Keratinocyte (primary cell): ENCODE data around the gene KCNB1. TPM values are rescaled to one million over a fixed set of nuclear protein-coding genes. Genes with fewer than 3 reads are reported as not detected.
A peak's percentile ranks its signal among the peaks of the same experiment; 100 is the strongest.

Source experiments
- DNase-seq: peaks from one replicate; pipeline ENCODE4 v3.0.0-alpha.2; 2011; ENCODE audit warnings: low read depth, missing footprints, low spot score
- FAIRE-seq: peaks from 2 replicates; lab custom pipeline; 2011; peaks lifted over from hg19 to GRCh38; lab: Jason Lieb, UNC
- H2AFZ ChIP-seq: 2 replicates; pipeline ENCODE4 v1.6.0; 2012; ENCODE audit warnings: low read length, control low read depth, inconsistent platforms; ENCODE audit not compliant: control insufficient read depth
- H3K27ac ChIP-seq: 2 replicates; pipeline ENCODE4 v1.5.1; 2011; ENCODE audit warnings: low read length; ENCODE audit not compliant: control insufficient read depth, insufficient read depth
- H3K27me3 ChIP-seq: 3 replicates; pipeline ENCODE4 v1.6.0; 2011; ENCODE audit warnings: low read length; ENCODE audit not compliant: control insufficient read depth, insufficient read depth; ENCODE audit errors: extremely low read depth
- H3K36me3 ChIP-seq, 2 experiments: 2 replicates in 1 of 2; 3 replicates in 1 of 2; pipeline ENCODE4 v1.5.1; 2011; ENCODE audit warnings: low read length in 2 of 2, mild to moderate bottlenecking in 1 of 2; ENCODE audit not compliant: control insufficient read depth in 2 of 2, insufficient read depth in 2 of 2; ENCODE audit errors: extremely low read depth in 1 of 2
- H3K4me1 ChIP-seq: 3 replicates; pipeline ENCODE4 v1.5.1; 2011; ENCODE audit warnings: low read length; ENCODE audit not compliant: control insufficient read depth, insufficient read depth; ENCODE audit errors: extremely low read depth
- H3K4me2 ChIP-seq: 3 replicates; pipeline ENCODE4 v1.6.0; 2011; ENCODE audit warnings: low read depth, low read length; ENCODE audit not compliant: control insufficient read depth, insufficient read depth; ENCODE audit errors: extremely low read depth
- H3K4me3 ChIP-seq, 3 experiments: fragments of 200-600 bp in 1 of 3; sonication (generic) in 1 of 3; 2 replicates in 2 of 3; 3 replicates in 1 of 3; pipeline ENCODE4 v1.5.1; 2011 to 2016; ENCODE audit warnings: low read length in 3 of 3, mild to moderate bottlenecking in 3 of 3, control low read depth in 2 of 3, inconsistent platforms in 1 of 3, low read depth in 1 of 3, mixed read lengths in 1 of 3, mixed run types in 1 of 3, moderate library complexity in 1 of 3; ENCODE audit not compliant: control insufficient read depth in 2 of 3, insufficient read depth in 2 of 3; ENCODE audit errors: extremely low read depth in 1 of 3
- H3K79me2 ChIP-seq: 2 replicates; pipeline ENCODE4 v1.6.0; 2012; ENCODE audit warnings: low read length; ENCODE audit not compliant: control insufficient read depth, insufficient read depth
- H3K9ac ChIP-seq: 3 replicates; pipeline ENCODE4 v1.6.0; 2011; ENCODE audit warnings: low read length; ENCODE audit not compliant: control insufficient read depth, insufficient read depth; ENCODE audit errors: extremely low read depth
- H3K9me1 ChIP-seq: 3 replicates; pipeline ENCODE4 v1.6.0; 2011; ENCODE audit warnings: low read length; ENCODE audit not compliant: control insufficient read depth, insufficient read depth; ENCODE audit errors: extremely low read depth
- H3K9me3 ChIP-seq: 2 replicates; pipeline ENCODE4 v1.5.1; 2012; ENCODE audit warnings: low read depth, low read length; ENCODE audit not compliant: control insufficient read depth
- H4K20me1 ChIP-seq: 3 replicates; pipeline ENCODE4 v1.6.0; 2011; ENCODE audit warnings: low read length; ENCODE audit not compliant: control insufficient read depth, insufficient read depth; ENCODE audit errors: extremely low read depth
- EZH2 ChIP-seq: IDR thresholded peaks from one replicate; pipeline ENCODE4 v1.6.1; 2012; ENCODE audit warnings: inconsistent platforms, mild to moderate bottlenecking, low read length, moderate library complexity
- dilution Hi-C: fragments of 300-500 bp; cut with MboI; formaldehyde crosslinking; loops from one replicate; pipeline ENCODE4 v1.7.0; 2020; ENCODE audit warnings: low sequenced_read_pairs; ENCODE audit not compliant: extremely low pct_ligation_motif_present
- polyA plus RNA-seq, 5 experiments: library from polyadenylated mRNA; depleted of rRNA in 3 of 5; stranded (reverse) in 3 of 5; stranded (forward) in 1 of 5; unstranded in 1 of 5; fragments of >200 nt; gene quantifications; 1 replicate in 1 of 5; 2 replicates in 3 of 5; 3 replicates in 1 of 5; pipeline versions ENCODE4 v1.2.1 to v1.2.3, GENCODE V29; 2011 to 2012; ENCODE audit warnings: missing spikeins in 2 of 5, low read depth in 1 of 5, low replicate concordance in 1 of 5
- TF ChIP-seq, protein P1 (sequence below), 3 experiments: IDR thresholded peaks in 1 of 3; conservative IDR thresholded peaks in 1 of 3; optimal IDR thresholded peaks in 1 of 3; 2 replicates in 2 of 3; 3 replicates in 1 of 3; pipeline versions ENCODE3 to v1.5.1; 2011; ENCODE audit warnings: low read length in 3 of 3, mild to moderate bottlenecking in 3 of 3, moderate library complexity in 2 of 3, control low read depth in 1 of 3, inconsistent platforms in 1 of 3; ENCODE audit not compliant: insufficient read depth in 2 of 3; ENCODE audit errors: extremely low read depth in 1 of 3

Gene KCNB1
- polyA plus RNA-seq, 1 donor (not counting 4 experiments of a cell fraction or from before 2014, with no cell fraction given) = not detected

- no peak overlapping the region for H3K27ac ChIP-seq
- peaks cover 7% of the 10 kb centered on the region for H3K27me3 ChIP-seq
- H3K4me3 ChIP-seq = no peak overlapping the region
- no peaks in the 10 kb centered on the region for H3K79me2 ChIP-seq
- H3K9ac ChIP-seq = no peak overlapping the region
- FAIRE-seq = no peak
- H4K20me1 ChIP-seq = no peaks in the 10 kb centered on the region
- H3K36me3 ChIP-seq = no peaks in the 10 kb centered on the region
- no peak for DNase-seq
- no peak overlapping the region for H3K4me2 ChIP-seq
- H2AFZ ChIP-seq = no peak overlapping the region
- dilution Hi-C loops = no loop called here
- peaks cover 7% of the 10 kb centered on the region for H3K4me1 ChIP-seq
- TF ChIP-seq, protein P1, sequence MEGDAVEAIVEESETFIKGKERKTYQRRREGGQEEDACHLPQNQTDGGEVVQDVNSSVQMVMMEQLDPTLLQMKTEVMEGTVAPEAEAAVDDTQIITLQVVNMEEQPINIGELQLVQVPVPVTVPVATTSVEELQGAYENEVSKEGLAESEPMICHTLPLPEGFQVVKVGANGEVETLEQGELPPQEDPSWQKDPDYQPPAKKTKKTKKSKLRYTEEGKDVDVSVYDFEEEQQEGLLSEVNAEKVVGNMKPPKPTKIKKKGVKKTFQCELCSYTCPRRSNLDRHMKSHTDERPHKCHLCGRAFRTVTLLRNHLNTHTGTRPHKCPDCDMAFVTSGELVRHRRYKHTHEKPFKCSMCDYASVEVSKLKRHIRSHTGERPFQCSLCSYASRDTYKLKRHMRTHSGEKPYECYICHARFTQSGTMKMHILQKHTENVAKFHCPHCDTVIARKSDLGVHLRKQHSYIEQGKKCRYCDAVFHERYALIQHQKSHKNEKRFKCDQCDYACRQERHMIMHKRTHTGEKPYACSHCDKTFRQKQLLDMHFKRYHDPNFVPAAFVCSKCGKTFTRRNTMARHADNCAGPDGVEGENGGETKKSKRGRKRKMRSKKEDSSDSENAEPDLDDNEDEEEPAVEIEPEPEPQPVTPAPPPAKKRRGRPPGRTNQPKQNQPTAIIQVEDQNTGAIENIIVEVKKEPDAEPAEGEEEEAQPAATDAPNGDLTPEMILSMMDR (optimal IDR thresholded peaks at IDR 0.05 in 1 of 3, IDR thresholded peaks at IDR 0.05 in 1 of 3, conservative IDR thresholded peaks at IDR 0.05 in 1 of 3; ENCODE audit: extremely low read depth in 1 of 3, insufficient read depth in 2 of 3, low read length in 3 of 3) = no peak
- TF ChIP-seq EZH2 = no peak
- H3K9me1 ChIP-seq = no peaks in the 10 kb centered on the region
- H3K9me3 ChIP-seq = no peaks in the 10 kb centered on the region
Observed at GRCh38 chr20:49398401-49399144, 83.9 kb downstream of the KCNB1 start.

DNA sequence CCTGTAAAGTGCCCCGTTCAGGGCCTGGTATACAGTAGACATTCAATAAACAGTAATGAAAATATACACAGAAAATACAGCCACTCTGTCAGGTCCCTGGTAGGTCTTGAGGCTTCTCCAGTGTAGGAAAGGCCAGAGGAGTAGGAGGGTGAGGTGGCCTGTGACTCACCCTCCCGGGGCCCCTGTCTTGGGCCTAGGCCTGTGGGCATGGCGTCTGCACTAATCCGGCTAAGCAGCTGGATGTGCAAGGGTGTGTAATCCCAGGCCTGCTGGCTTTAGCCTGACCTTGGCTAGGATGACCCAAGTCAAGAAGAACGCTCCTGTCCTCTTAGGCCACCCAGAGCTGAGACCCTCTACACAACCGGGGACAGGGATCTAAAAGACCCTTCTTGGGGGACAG is 84.9 kb downstream of the KCNB1 start:
- no peak overlapping the region for H3K4me2 ChIP-seq
- dilution Hi-C loops = no loop called here
- DNase-seq = no peak
- H2AFZ ChIP-seq = no peak overlapping the region
- H3K9me3 ChIP-seq = no peaks in the 10 kb centered on the region
- peaks cover 15% of the 10 kb centered on the region for H3K27me3 ChIP-seq
- H3K4me1 ChIP-seq = peaks cover 7% of the 10 kb centered on the region
- no peak for TF ChIP-seq EZH2
- TF ChIP-seq, protein P1 (optimal IDR thresholded peaks at IDR 0.05 in 1 of 3, IDR thresholded peaks at IDR 0.05 in 1 of 3, conservative IDR thresholded peaks at IDR 0.05 in 1 of 3; ENCODE audit: extremely low read depth in 1 of 3, insufficient read depth in 2 of 3, low read length in 3 of 3) = no peak
- peak; percentile 69 for FAIRE-seq
- H3K27ac ChIP-seq = no peak overlapping the region
- H3K9ac ChIP-seq = no peak overlapping the region
- H3K36me3 ChIP-seq = no peaks in the 10 kb centered on the region
- H3K9me1 ChIP-seq = no peaks in the 10 kb centered on the region
- H3K4me3 ChIP-seq = no peak overlapping the region
- no peaks in the 10 kb centered on the region for H4K20me1 ChIP-seq
- H3K79me2 ChIP-seq = no peaks in the 10 kb centered on the region
